ENCODE data around the gene MTMR4.
"Not testable (repeated sequence)": the region's sequence is repeated elsewhere in the genome, so short reads cannot be mapped to it uniquely, and the experiment has no call there.

The MTMR4 gene

GRCh38 chr17:58521680-58522079, 7.2 kb upstream of the MTMR4 start:
- no peak for DNase-seq

- peak in 1 of 2 donors; percentile 35 for DNase-seq
Measured at GRCh38 chr17:58520843-58521430, 6.5 kb upstream of the MTMR4 start.

- DNase-seq = peak; percentile 100
Measured at GRCh38 chr17:58517928-58518609, 3.6 kb upstream of the MTMR4 start.

- DNase-seq = no peak
Measured at GRCh38 chr17:58517378-58517927, 3.0 kb upstream of the MTMR4 start.

- DNase-seq = no peak
Measured at GRCh38 chr17:58516644-58517377, 2.4 kb upstream of the MTMR4 start.

- no peak for DNase-seq
Measured at GRCh38 chr17:58515286-58515685, 848 bp upstream of the MTMR4 start.

GRCh38 chr17:58514770-58515157, 326 bp upstream of the MTMR4 start:
- no peak for DNase-seq

GRCh38 chr17:58513267-58513964, 1.0 kb downstream of the MTMR4 start:
- peak; percentile 18 to 34 for DNase-seq

GRCh38 chr17:58510075-58510474, 4.4 kb downstream of the MTMR4 start:
- no peak for DNase-seq

- no peak for DNase-seq
Measured at GRCh38 chr17:58508341-58509067, 5.9 kb downstream of the MTMR4 start.

GRCh38 chr17:58507123-58507634, 7.3 kb downstream of the MTMR4 start:
- peak in 1 of 2 donors; percentile 36 for DNase-seq

GRCh38 chr17:58506354-58507080, 7.9 kb downstream of the MTMR4 start:
- DNase-seq = no peak

- DNase-seq = peak in 1 of 2 donors; percentile 27
Measured at GRCh38 chr17:58504826-58505351, 9.5 kb downstream of the MTMR4 start.

- no peak for DNase-seq
Measured at GRCh38 chr17:58503866-58504265, 10.6 kb downstream of the MTMR4 start.

GRCh38 chr17:58503134-58503533, 11.3 kb downstream of the MTMR4 start:
- DNase-seq = not testable (repeated sequence)

- DNase-seq = no peak
Measured at GRCh38 chr17:58501451-58501850, 13.0 kb downstream of the MTMR4 start.

GRCh38 chr17:58498177-58498828, 16.1 kb downstream of the MTMR4 start:
- DNase-seq = no peak

GRCh38 chr17:58493506-58493905, 20.9 kb downstream of the MTMR4 start:
- no peak for DNase-seq

GRCh38 chr17:58492238-58493121, 22.0 kb downstream of the MTMR4 start:
- no peak for DNase-seq
